Gastrocnemius medialis (tissue), 4 donors: ENCODE data around the gene OR11H7.

Experiments used
- POLR2A ChIP-seq, 2 donors: fragments of 450-650 bp; IDR thresholded peaks; one replicate each; pipeline ENCODE4 v1.6.1; 2017; ENCODE audit warnings: antibody characterized with exemption in 2 of 2, mild to moderate bottlenecking in 2 of 2, moderate library complexity in 2 of 2
- TF ChIP-seq, protein P1 (sequence below), 5 experiments: fragments of 450-650 bp in 3 of 5; fragments of 200-600 bp in 2 of 5; sonication (generic) in 2 of 5; IDR thresholded peaks in 4 of 5; conservative IDR thresholded peaks in 1 of 5; 1 replicate in 4 of 5; 2 replicates in 1 of 5; pipeline ENCODE4 v1.5.1; 2016 to 2019; ENCODE audit warnings: antibody characterized with exemption in 5 of 5, mild to moderate bottlenecking in 3 of 5, moderate library complexity in 3 of 5

DNA sequence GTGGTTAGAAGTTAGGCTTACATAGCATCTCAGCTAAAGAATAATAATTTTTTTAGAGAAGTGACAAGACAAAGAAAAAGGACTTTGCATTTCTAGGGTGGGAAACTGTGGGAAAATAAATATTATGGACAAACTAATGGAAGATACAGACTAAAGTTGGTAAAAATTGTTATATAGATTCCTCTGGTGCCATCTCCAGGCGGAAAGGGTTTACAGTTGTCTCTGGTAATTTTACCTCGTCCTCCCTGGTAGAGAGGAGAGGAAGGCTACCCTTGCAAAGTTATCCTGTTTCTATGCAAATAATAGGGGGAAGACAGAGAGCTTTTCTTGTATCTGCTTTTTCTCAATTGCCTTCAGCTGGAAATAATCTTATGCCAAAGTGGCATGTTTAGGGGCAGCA is 32.9 kb upstream of the OR11H7 start:
- TF ChIP-seq POLR2A (IDR thresholded peaks at IDR 0.05): no peak
- TF ChIP-seq, protein P1, sequence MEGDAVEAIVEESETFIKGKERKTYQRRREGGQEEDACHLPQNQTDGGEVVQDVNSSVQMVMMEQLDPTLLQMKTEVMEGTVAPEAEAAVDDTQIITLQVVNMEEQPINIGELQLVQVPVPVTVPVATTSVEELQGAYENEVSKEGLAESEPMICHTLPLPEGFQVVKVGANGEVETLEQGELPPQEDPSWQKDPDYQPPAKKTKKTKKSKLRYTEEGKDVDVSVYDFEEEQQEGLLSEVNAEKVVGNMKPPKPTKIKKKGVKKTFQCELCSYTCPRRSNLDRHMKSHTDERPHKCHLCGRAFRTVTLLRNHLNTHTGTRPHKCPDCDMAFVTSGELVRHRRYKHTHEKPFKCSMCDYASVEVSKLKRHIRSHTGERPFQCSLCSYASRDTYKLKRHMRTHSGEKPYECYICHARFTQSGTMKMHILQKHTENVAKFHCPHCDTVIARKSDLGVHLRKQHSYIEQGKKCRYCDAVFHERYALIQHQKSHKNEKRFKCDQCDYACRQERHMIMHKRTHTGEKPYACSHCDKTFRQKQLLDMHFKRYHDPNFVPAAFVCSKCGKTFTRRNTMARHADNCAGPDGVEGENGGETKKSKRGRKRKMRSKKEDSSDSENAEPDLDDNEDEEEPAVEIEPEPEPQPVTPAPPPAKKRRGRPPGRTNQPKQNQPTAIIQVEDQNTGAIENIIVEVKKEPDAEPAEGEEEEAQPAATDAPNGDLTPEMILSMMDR (IDR thresholded peaks at IDR 0.05 in 4 of 5, conservative IDR thresholded peaks at IDR 0.05 in 1 of 5): no peak
